Mesodermal cell (in vitro differentiated cells): ENCODE measurements around the gene TREM1.

Experiments used
- H3K27ac ChIP-seq: 2 replicates; pipeline ENCODE4 v1.7.0; 2013; ENCODE audit warnings: mild to moderate bottlenecking, low read depth, low read length, moderate library complexity; ENCODE audit not compliant: severe bottlenecking
- H3K36me3 ChIP-seq: 2 replicates; pipeline ENCODE4 v1.7.1; 2013; ENCODE audit warnings: mild to moderate bottlenecking, low read length, moderate library complexity; ENCODE audit not compliant: control insufficient read depth, insufficient read depth
- H3K4me1 ChIP-seq: one replicate; pipeline ENCODE4 v1.7.1; 2013; ENCODE audit warnings: mild to moderate bottlenecking, low read length; ENCODE audit not compliant: insufficient read depth, control insufficient read depth, poor library complexity, severe bottlenecking
- H3K4me3 ChIP-seq: 2 replicates; pipeline ENCODE4 v1.7.0; 2013; ENCODE audit warnings: low read length, control low read depth, mild to moderate bottlenecking; ENCODE audit not compliant: insufficient read depth, poor library complexity, severe bottlenecking; ENCODE audit errors: extremely low read depth
- H3K9me3 ChIP-seq: 2 replicates; pipeline ENCODE4 v1.7.1; 2013; ENCODE audit warnings: mild to moderate bottlenecking, low read length, moderate library complexity; ENCODE audit not compliant: control insufficient read depth
- WGBS, 2 experiments: methylation state at CpG; one replicate each; pipeline ENCODE4 v1.1.5; 2013; ENCODE audit warnings: missing lambda C conversion rate in 2 of 2; ENCODE audit not compliant: insufficient coverage in 2 of 2; 5-methylcytosine and 5-hydroxymethylcytosine counted together

Gene TREM1

GRCh38 chr6:41237128-41237527 lies 49.4 kb downstream of the TREM1 start:
- Histone ChIP-seq H3K4me3 (no peak overlapping the region), H3K4me1 (no peaks in the 10 kb centered on the region), H3K36me3 (no peaks in the 10 kb centered on the region), H3K9me3 (no peaks in the 10 kb centered on the region), H3K27ac (no peak overlapping the region)
- WGBS, 2 experiments = 68 to 74% methylated on average over 4 to 5 of the region's 5 CpGs

GRCh38 chr6:41236276-41236675 lies 50.2 kb downstream of the TREM1 start:
- 89 to 92% methylated on average over 4 of the region's 4 CpGs for WGBS, 2 experiments
- Histone ChIP-seq H3K4me3 (no peak overlapping the region), H3K9me3 (no peaks in the 10 kb centered on the region), H3K27ac (no peak overlapping the region), H3K4me1 (no peaks in the 10 kb centered on the region), H3K36me3 (no peaks in the 10 kb centered on the region)

- H3K4me3 ChIP-seq = no peak overlapping the region
- H3K36me3 ChIP-seq = no peaks in the 10 kb centered on the region
- no peak overlapping the region for H3K27ac ChIP-seq
- no peaks in the 10 kb centered on the region for H3K9me3 ChIP-seq
- no peaks in the 10 kb centered on the region for H3K4me1 ChIP-seq
- 90% methylated on average over 6 of the region's 6 CpGs; no CpG with 5 or more reads in 1 of the 2 experiments for WGBS, 2 experiments
Observed at GRCh38 chr6:41232667-41233066, 53.8 kb downstream of the TREM1 start.

GRCh38 chr6:41231246-41231645 lies 55.2 kb downstream of the TREM1 start:
- no peak overlapping the region for H3K4me3 ChIP-seq
- 54 to 77% methylated on average over 2 to 3 of the region's 5 CpGs for WGBS, 2 experiments
- no peak overlapping the region for H3K27ac ChIP-seq
- H3K36me3 ChIP-seq = no peaks in the 10 kb centered on the region
- no peaks in the 10 kb centered on the region for H3K4me1 ChIP-seq
- H3K9me3 ChIP-seq = no peaks in the 10 kb centered on the region

GRCh38 chr6:41229721-41230120 lies 56.8 kb downstream of the TREM1 start:
- H3K27ac ChIP-seq = no peak overlapping the region
- H3K9me3 ChIP-seq = no peaks in the 10 kb centered on the region
- WGBS, 2 experiments = 85 to 91% methylated on average over 4 of the region's 4 CpGs
- H3K4me3 ChIP-seq = no peak overlapping the region
- H3K4me1 ChIP-seq = no peaks in the 10 kb centered on the region
- no peaks in the 10 kb centered on the region for H3K36me3 ChIP-seq

- H3K4me3 ChIP-seq = no peak overlapping the region
- WGBS, 2 experiments = 51 to 65% methylated on average over 5 of the region's 5 CpGs
- no peaks in the 10 kb centered on the region for H3K4me1 ChIP-seq
- H3K36me3 ChIP-seq = no peaks in the 10 kb centered on the region
- H3K27ac ChIP-seq = no peak overlapping the region
- no peaks in the 10 kb centered on the region for H3K9me3 ChIP-seq
Observed at GRCh38 chr6:41228616-41229015, 57.9 kb downstream of the TREM1 start.

- H3K4me1 ChIP-seq = no peaks in the 10 kb centered on the region
- WGBS, 2 experiments = 76 to 87% methylated on average over 2 to 3 of the region's 5 CpGs
Observed at GRCh38 chr6:41228096-41228495, 58.4 kb downstream of the TREM1 start, which contains the start of gene TREML4. TSS of gene TREML4 (plus strand) at chr6:41228349. CDS start at chr6:41228428, 79 bp downstream.

GRCh38 chr6:41226752-41227151 lies 59.7 kb downstream of the TREM1 start:
- Histone ChIP-seq H3K9me3 (no peaks in the 10 kb centered on the region), H3K4me3 (no peak overlapping the region), H3K27ac (no peak overlapping the region), H3K36me3 (no peaks in the 10 kb centered on the region), H3K4me1 (no peaks in the 10 kb centered on the region)
- WGBS, 2 experiments = 80 to 83% methylated on average over 1 to 3 of the region's 3 CpGs

More at GRCh38 chr6:41228096-41228495, 58.4 kb downstream of the TREM1 start, which contains the start of gene TREML4:
- Histone ChIP-seq H3K4me3 (no peak within 1 kb of the TSS), H3K9me3 (no peaks in the 10 kb centered on the region), H3K27ac (no peak within 1 kb of the TSS), H3K36me3 (no peaks in the 10 kb centered on the region)

- Histone ChIP-seq H3K36me3 (no peaks in the 10 kb centered on the region), H3K27ac (no peak overlapping the region), H3K9me3 (peaks cover 12% of the 10 kb centered on the region), H3K4me1 (no peaks in the 10 kb centered on the region), H3K4me3 (no peak overlapping the region)
- WGBS, 2 experiments = no CpG with 5 or more reads among the region's 1 CpG
Observed at GRCh38 chr6:41224800-41225199, 61.7 kb downstream of the TREM1 start.
